HG03066 (cell line): Measurements from ENCODE around the gene TAF11L2.
"Not testable (repeated sequence)": the region's sequence is repeated elsewhere in the genome, so short reads cannot be mapped to it uniquely, and the experiment has no call there.

Experiments
- ATAC-seq: cut with Tn5 transposase; IDR thresholded peaks from one replicate; pipeline ENCODE4 v1.9.1; 2021; ENCODE audit warnings: low read depth; ENCODE audit not compliant: unreplicated experiment

Gene TAF11L2

DNA sequence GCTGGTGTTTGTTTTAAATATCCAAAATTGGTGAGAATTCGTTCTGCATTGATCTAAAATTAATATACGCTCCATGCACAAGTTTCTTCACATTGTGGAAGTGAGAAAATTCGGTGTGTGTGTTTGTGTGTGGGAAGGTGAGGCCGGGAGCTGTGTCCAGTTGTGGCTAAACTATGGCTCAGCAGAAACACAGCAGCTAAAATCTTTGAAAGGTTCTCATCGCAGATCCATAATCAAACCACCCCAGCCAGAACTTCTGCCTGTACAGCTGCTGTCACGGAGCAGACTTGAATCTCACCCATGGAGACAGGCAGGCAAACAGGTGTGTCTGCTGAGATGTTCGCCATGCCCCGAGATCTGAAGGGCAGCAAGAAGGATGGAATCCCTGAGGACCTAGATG lies at the start of gene TAF11L2:
Gene TAF11L2 (plus strand): TSS at position 301 of the 400 bp plus-strand sequence.
- not testable (repeated sequence) for ATAC-seq

DNA sequence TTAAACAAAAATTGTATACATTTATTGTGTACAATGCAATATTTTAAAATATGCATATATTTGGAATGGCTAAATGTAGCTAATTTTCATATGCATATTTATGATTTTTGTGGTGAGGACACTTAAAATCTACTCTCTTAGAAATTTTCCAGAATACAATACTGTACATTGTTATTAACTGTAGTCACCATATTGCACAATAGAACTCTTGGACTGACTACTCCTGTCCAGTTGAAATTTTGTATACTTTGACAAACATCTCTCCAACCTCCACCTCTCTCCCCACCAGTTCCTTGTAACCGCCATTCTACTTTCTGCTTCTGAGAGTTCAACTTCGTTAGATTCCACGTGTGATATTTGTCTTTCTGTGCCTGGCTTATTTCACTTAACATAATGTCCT lies 49.2 kb upstream of the TAF11L2 start:
- no peak for ATAC-seq

DNA sequence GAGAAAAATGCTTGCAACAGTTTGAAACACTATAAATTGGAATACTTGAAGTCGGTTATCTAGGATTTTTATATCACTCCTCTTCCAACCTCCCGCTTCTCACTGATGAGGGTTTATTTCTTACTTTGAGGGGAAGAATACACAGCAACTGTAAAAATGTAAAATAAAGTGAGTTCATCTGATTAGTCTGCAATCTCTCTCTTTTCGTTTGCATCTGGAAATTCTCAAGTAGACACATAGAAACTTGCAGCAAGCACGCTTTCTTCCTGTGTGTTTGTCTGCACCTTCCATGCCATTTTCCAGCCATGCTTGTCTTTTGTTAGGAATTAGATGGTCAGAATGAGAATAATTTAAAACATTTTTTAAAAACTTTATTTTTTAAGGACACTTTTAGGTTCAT lies 45.1 kb upstream of the TAF11L2 start:
- ATAC-seq, result no peak

DNA sequence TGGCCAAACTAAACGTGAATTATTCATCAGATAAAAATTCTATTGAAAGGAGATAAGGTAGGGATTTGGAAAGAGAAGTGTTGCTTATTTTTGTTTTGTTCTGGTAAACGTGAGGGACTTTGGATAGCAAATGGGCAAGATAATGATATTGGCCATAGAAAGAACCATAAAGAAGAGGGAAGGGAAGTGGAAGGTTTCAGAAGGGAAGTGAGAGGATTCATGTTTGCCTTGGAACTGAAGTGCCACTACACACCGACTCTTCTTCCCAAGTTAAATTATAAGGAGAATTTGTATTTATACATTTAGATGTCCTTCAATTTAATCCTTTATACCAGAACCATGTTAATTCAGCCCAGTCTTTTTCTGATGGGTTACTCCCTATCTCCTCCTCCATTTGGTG lies 42.1 kb upstream of the TAF11L2 start:
- ATAC-seq, result no peak

DNA sequence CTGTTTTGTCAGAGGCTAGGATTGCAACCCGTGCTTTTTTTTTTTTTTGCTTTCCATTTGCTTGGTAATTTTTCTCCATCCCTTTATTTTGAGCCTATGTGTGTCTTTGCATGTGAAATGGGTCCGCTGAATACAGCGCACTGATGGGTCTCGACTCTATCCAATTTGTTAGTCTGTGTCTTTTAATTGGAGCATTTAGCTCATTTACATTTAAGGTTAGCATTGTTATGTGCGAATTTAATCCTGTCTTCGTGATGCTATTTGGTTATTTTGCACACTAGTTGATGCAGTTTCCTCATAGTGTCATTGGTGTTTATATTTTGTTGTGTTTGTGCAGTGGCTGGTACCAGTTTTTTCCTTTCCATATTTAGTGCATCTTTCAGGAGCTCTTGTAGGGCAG lies 36.2 kb upstream of the TAF11L2 start:
- no peak for ATAC-seq

DNA sequence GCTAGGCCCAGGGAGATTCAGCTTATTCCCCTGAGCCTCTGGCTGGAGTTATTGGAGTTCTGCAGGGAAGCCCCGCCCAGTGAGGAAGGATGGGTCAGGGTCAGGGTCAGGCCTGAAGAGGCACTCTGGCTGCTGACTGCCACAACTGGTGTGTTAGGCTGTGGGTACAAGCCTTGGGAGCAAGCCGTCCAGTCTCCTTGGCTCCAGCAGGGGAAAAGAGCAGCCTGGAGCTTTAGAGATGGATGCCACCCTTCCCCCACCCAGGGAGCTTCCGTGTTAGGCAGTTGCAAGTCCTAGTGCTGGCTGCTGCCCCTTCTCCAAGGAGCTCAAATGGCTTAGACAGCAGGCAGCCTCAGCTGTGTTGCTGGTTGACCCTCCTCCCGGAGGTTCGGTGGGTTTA lies 34.4 kb upstream of the TAF11L2 start:
- no peak for ATAC-seq

DNA sequence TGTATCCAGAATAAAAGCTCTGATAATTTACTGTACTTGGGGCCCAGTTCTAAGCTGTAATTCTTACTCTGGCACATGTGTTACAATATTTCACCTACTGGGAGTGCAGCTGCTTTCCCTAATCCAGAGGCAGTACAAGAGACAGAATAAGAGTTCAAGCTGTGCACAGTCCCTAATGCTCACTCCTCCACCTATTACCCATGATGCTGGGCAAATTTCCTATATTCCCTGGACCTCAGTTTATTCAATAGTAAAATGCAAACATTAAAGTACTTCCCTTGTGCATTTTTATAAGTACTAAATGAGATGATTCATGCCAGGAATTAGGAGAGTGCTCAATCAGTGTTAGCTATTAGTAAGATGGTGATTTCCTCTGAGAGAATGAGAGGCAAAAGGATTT lies 28.0 kb upstream of the TAF11L2 start:
- ATAC-seq, result no peak

DNA sequence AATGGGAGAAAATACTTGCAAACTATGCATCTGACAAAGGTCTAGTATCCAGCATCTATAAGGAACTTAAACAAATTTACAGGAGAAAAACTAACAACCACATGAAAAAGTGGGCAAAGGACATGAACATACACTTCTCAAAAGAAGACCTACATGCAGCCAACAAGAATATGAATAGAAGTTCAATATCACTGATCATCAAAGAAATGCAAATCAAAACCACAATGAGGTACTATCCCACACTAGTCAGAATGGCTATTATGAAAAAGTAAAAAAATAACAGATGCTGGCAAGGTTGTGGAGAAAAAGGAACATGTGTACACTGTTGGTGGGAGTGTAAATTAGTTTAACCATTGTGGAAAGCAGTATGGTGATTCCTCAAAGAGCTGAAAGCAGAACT lies 23.0 kb upstream of the TAF11L2 start:
- not testable (repeated sequence) for ATAC-seq

DNA sequence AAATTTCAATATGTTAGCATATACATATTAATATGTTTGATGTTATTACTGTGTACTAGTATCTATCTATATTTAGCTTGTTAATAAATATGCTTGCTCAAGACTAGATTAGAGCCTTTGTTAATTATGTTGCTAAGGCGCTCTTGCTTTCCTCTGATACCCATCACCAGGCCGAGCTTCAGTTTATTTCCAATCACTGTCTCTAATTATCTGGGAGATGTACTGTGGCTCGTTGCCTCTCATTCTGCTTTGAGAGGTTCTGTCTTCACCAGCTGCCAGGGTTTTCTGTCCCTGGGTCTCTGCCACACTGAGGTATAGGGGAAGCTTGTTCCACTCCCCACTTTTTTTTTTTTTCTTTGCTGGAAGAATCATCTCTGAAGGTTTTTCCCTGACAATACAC lies 21.0 kb upstream of the TAF11L2 start:
- ATAC-seq, result no peak

DNA sequence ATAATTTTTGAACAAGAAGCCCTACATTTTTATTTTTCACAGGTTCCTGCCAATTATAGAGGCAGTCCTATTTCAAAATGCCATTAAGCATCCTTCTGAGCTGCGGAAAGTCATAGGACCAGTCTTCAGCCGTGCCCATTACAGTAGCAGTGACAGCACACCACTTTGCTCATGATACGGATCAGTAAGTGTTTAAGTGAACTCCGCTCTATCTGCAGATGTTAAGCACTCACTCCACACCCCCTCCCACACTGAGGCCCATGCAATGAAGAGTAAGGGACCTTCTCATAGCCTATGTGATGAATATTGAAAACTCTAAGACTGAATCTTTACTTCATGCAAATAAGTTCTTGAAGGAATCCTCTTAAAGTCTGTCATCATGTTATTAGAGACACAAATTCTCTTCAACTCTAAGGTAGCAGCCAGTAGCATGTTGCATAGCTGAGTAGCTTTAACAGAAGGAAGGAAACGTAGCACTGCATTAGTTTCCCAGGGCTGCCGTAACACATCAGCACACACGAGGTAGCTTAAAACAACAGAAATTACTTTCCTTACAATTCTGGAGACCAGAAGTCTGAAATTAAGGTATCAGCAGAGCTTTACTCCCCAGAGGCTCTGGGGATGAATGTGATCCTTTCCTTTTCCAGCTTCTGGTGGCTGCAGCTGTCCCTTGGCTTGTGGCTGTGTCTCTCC lies 20.3 kb upstream of the TAF11L2 start:
- no peak for ATAC-seq

DNA sequence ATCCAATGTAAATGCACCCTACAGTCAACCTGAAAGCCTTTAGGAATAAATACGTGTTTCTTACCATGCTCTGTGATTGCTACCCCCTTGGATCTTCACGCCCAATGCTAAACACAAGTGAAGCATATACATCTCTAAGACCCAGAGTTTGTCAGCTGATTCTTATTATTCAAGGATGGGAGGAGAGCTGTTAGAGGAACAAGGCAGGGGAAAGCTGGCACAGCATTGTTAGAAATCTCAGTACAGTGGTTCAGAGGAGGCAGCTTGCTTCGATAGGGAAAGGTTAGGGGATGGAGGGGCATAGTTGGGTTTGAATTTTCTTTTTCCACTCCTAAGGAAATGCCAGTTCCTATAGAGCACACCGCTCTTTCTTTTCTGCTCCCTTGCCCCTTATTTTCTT lies 16.7 kb upstream of the TAF11L2 start:
- ATAC-seq, result no peak

DNA sequence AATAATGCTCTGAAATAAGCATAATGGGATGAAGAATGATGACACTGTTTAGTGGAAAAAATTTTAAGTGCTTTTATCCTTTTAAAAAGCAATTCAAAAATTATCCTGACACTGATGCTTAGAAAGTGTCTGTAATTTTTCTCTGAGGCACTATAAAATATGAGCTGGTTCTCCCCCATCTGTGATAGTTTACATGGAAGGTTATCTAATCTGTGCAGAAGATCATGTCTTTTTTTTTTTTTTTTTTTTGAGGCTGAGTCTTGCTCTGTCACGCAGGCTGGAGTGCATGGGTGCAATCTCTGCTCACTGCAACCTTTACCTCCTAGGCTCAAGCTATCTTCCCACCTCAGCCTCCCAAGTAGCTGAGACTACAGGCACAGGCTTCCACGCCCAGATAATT lies 15.2 kb upstream of the TAF11L2 start:
- no peak for ATAC-seq

DNA sequence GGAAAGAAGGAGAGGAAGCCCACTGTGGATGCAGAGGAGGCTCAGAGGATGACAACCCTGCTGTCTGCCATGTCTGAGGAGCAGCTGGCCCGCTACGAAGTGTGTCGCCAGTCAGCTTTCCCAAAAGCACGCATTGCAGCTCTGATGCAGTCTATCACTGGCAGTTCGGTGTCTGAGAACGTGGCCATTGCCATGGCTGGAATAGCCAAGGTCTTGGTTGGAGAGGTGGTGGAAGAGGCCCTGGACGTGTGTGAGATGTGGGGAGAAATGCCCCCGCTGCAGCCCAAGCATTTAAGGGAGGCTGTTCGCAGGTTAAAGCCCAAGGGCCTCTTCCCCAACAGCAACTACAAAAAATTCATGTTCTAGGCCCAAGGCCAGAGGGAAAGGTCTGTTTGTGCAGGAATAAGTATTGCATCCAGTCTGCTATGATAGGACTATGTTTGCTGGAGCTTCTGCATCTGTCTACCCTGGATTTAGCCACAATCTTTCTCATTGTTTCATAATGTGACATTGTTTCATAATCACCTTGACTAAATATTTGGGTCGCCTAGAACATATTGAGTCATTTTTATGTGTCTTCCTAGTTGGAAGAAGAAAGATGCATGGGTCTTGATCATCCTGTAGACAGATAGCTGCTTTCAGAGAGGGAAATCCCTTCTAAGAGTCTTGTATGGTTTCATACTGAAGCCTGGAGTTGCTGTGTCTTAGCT lies 11.4 kb upstream of the TAF11L2 start:
- not testable (repeated sequence) for ATAC-seq

DNA sequence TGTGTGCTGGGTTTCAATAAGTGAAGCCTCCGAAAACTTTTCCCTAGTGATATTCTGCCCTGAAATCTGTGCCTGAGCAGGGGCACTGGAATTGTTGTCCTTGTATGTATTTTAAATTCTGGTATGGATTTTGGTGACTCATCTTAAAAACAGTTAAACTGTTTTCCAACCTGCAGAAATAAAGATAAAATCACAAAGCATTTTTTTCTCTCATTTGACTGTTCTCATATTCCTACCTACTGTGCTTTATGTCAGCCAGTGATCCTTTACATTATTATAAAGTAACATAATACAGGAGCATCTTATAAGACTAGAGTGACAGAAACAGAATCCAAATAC lies 10.9 kb upstream of the TAF11L2 start:
- no peak for ATAC-seq

DNA sequence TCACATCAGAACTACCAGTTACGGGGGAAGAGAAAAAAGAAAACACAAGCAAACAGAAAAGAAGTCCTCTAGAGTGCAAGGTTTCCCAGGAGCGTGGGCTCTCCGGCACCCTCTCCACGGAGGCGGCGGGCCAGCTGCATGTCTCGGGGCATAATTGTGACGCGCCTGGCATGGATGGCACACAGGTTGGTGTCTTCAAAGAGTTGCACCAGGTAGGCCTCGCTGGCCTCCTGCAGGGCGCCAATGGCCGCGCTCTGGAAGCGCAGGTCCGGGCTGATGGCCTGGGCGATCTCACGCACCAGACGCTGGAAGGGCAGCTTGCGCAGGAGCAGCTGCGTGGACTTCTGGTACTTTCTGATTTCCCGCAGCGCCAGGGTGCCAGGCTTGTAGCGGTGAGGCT lies 6.8 kb upstream of the TAF11L2 start:
- not testable (repeated sequence) for ATAC-seq

DNA sequence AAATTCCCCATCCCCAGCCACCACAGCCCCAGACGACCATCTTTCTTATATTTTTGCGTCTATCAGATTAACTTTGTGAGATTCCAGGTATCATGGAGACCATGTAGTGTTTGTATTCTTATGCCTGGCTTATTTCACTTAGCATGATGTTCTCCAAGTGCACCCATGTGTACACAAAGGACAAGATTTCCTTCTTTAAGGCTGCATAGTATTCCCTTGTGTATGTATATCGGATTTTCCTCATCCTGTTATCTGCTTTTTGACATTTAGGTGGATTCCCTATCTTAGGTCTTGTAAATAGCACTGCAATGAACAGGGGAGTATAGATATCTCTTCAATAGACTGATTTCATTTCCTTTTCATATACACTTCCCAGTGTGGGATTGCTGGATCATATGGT lies 5.3 kb upstream of the TAF11L2 start:
- no peak for ATAC-seq

DNA sequence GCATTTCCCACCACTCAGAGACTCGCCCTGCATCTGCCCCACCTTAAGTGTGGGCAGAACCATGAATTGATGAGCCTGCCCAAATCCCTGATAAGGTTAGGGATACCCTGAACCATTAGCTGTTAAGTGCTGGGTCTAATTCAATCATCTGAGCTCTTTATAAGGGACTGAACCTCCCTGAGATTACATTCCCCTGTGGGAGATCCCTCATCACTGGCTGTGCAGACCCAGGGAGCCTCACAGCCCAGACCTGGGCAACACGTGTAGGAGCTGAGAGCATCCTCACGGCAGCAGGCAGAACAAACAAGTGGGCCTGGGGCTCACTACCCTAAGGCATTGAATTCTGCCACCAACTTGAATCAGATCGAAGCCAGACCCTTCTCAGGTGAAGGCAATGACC lies 585 bp upstream of the TAF11L2 start:
- ATAC-seq, result no peak

DNA sequence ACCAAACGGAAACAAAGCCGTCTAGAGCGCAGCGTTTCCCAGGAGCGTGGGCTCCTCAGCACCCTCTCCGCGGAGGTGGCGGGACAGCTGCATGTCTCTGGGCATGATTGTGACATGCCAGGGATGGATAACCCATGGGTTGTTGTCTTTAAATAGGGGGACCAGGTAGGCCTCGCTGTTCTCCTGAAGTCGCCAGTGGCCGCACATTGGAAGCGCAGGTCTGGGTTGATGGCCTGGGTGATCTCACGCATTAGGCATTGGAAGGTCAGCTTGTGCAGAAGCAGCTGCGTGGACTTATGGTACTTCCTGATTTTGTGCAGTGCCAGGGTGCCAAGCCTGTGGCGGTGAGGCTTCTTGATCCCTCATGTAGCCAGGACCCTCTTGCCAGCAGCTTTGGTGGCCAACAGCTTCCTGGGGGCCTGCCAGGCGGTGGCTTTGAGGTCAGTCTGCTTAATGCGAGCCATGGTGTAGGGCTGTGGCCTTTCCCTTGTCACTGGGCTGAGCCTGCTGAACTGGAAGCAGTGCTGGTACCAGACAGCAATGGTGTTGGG lies 13.8 kb downstream of the TAF11L2 start:
- ATAC-seq, result no peak

DNA sequence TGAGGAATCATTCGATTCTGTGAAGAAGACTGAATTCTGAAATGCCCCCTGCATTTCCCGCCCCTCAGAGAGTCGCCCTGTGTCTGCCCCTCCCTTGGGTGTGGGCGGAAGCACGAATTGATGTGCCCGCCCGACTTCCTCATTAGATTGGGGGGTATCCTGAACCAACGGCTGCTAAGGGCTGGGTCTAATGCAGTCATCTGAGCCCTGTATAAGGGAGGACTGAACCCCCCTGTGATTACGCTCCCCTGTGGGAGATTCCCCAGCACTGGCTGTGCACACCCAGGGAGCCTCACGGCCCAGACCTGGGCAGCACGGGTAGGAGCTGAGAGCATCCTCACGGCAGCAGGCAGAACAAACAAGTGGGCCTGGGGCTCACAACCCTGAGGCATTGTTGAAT lies 19.5 kb downstream of the TAF11L2 start:
- not testable (repeated sequence) for ATAC-seq

DNA sequence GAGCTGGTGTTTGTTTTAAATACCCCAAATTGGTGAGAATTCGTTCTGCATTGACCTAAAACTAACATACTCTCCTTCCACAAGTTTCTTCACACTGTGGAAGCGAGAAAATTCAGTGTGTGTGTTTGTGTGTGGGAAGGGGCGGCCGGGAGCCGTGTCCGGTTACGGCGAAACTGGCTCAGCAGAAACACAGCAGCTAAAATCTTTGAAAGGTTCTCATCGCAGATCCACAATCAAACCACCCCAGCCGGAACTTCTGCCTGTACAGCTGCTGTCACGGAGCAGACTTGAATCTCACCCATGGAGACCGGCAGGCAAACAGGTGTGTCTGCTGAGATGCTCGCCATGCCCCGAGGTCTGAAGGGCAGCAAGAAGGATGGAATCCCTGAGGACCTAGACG lies 20.0 kb downstream of the TAF11L2 start, which contains the start of gene TAF11L3:
Gene TAF11L3 (plus strand): TSS at position 301 of the 400 bp plus-strand sequence.
- ATAC-seq, result not testable (repeated sequence)

DNA sequence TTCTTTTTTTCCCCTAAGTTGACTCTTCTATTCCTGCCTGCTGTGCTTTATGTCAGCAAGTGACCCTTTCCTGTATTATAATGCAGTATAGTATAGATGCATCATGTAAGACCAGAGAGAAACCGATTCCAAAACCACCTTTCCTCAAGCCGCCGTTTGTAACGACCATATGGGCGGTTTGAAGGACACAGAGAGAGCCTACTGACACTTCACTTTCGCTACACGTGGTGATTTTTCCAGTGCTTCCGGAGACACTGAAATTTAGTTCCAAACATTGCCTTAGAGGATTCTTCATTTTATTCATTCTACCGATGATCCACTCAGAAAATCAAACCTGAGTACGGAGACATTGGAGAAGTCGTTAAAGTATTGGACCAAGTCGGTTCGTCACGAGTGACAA lies 21.5 kb downstream of the TAF11L2 start:
- ATAC-seq, result not testable (repeated sequence)

DNA sequence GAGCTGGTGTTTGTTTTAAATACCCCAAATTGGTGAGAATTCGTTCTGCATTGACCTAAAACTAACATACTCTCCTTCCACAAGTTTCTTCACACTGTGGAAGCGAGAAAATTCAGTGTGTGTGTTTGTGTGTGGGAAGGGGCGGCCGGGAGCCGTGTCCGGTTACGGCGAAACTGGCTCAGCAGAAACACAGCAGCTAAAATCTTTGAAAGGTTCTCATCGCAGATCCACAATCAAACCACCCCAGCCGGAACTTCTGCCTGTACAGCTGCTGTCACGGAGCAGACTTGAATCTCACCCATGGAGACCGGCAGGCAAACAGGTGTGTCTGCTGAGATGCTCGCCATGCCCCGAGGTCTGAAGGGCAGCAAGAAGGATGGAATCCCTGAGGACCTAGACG lies 23.5 kb downstream of the TAF11L2 start, which contains the start of gene TAF11L4:
Gene TAF11L4 (plus strand): TSS at position 301 of the 400 bp plus-strand sequence.
- ATAC-seq, result not testable (repeated sequence)
